RWPE2 (cell line): Measurements from ENCODE around the gene NKX1-2.
"Not testable (repeated sequence)": the region's sequence is repeated elsewhere in the genome, so short reads cannot be mapped to it uniquely, and the experiment has no call there.

Experiments
- ATAC-seq: fragments of 200-7000 bp; cut with Tn5 transposase; 3 replicates; pipeline ENCODE4 v1.9.1; 2021; ENCODE audit warnings: low read depth
- DNase-seq: peaks from one replicate; pipeline ENCODE4 v3.0.0-alpha.2; 2020; ENCODE audit warnings: low spot score
- H3K27ac ChIP-seq: fragments of 450-650 bp; 2 replicates; pipeline ENCODE4 v1.5.1; 2017; ENCODE audit warnings: mild to moderate bottlenecking; ENCODE audit not compliant: poor library complexity, severe bottlenecking
- H3K27me3 ChIP-seq: fragments of 250-450 bp; sonication (Bioruptor Pico); 2 replicates; pipeline ENCODE4 v1.5.1; 2021; ENCODE audit warnings: mild to moderate bottlenecking, moderate library complexity; ENCODE audit not compliant: insufficient read depth, poor library complexity, severe bottlenecking
- H3K36me3 ChIP-seq: fragments of 250-450 bp; sonication (Bioruptor Pico); 2 replicates; pipeline ENCODE4 v1.5.1; 2020; ENCODE audit warnings: low read depth, mild to moderate bottlenecking, moderate library complexity
- H3K4me1 ChIP-seq: fragments of 250-450 bp; sonication (Bioruptor Pico); 2 replicates; pipeline ENCODE4 v1.5.1; 2021; ENCODE audit warnings: mild to moderate bottlenecking, moderate library complexity; ENCODE audit not compliant: insufficient read depth, poor library complexity, severe bottlenecking
- H3K4me3 ChIP-seq: fragments of 250-450 bp; sonication (Bioruptor Pico); 2 replicates; pipeline ENCODE4 v1.5.1; 2021; ENCODE audit warnings: mild to moderate bottlenecking, moderate library complexity; ENCODE audit not compliant: severe bottlenecking
- H3K9me3 ChIP-seq: fragments of 250-450 bp; sonication (Bioruptor Pico); 2 replicates; pipeline ENCODE4 v1.5.1; 2021; ENCODE audit warnings: mild to moderate bottlenecking, moderate library complexity; ENCODE audit not compliant: severe bottlenecking
- TF ChIP-seq, protein P1 (sequence below): fragments of 450-650 bp; IDR thresholded peaks from one replicate; pipeline ENCODE4 v1.5.1; 2017; ENCODE audit warnings: mild to moderate bottlenecking, moderate library complexity; ENCODE audit not compliant: poor library complexity, severe bottlenecking

NKX1-2 gene

DNA sequence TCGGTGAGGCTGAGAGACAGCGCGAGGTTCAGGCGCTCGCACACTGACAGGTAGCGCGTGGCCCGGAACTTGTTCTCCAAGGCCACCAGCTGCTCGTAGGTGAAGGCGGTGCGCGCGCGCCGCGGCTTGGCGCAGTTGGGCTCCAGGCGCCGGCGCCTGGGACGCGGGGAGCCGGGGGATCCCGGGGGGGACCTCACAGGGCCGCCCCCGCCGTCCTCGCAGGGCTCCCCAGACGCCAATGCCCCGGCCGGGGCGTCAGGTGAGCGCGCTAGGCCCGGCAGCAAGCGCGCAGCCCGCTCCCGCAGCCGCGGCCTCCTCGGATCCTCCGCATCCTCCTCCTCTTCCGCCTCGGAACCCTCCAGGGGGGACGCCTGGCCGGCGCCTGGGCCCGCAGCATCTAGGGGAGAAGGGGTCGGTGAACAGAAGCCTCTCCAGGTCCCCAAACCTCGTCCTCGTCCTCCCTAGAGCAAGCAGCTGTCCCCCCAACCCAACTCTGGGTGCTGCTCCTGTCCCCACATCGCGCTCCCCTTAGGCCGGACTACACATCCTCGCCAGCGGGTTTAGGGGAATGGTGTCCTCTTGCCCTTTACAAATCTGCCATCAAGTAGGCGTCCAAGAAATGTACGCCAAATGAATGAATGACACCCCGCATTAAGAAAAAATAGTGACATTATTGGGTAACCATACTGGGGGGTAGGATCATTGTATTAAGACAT lies 1.9 kb downstream of the NKX1-2 start:
- Histone ChIP-seq H3K27ac (no peak overlapping the region), H3K4me3 (no peak overlapping the region), H3K36me3 (no peaks in the 10 kb centered on the region), H3K27me3 (peaks cover 41% of the 10 kb centered on the region), H3K4me1 (peaks cover 3% of the 10 kb centered on the region), H3K9me3 (no peaks in the 10 kb centered on the region)
- DNase-seq (no peak), ATAC-seq (no peak)
- TF ChIP-seq, protein P1, sequence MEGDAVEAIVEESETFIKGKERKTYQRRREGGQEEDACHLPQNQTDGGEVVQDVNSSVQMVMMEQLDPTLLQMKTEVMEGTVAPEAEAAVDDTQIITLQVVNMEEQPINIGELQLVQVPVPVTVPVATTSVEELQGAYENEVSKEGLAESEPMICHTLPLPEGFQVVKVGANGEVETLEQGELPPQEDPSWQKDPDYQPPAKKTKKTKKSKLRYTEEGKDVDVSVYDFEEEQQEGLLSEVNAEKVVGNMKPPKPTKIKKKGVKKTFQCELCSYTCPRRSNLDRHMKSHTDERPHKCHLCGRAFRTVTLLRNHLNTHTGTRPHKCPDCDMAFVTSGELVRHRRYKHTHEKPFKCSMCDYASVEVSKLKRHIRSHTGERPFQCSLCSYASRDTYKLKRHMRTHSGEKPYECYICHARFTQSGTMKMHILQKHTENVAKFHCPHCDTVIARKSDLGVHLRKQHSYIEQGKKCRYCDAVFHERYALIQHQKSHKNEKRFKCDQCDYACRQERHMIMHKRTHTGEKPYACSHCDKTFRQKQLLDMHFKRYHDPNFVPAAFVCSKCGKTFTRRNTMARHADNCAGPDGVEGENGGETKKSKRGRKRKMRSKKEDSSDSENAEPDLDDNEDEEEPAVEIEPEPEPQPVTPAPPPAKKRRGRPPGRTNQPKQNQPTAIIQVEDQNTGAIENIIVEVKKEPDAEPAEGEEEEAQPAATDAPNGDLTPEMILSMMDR: no peak

DNA sequence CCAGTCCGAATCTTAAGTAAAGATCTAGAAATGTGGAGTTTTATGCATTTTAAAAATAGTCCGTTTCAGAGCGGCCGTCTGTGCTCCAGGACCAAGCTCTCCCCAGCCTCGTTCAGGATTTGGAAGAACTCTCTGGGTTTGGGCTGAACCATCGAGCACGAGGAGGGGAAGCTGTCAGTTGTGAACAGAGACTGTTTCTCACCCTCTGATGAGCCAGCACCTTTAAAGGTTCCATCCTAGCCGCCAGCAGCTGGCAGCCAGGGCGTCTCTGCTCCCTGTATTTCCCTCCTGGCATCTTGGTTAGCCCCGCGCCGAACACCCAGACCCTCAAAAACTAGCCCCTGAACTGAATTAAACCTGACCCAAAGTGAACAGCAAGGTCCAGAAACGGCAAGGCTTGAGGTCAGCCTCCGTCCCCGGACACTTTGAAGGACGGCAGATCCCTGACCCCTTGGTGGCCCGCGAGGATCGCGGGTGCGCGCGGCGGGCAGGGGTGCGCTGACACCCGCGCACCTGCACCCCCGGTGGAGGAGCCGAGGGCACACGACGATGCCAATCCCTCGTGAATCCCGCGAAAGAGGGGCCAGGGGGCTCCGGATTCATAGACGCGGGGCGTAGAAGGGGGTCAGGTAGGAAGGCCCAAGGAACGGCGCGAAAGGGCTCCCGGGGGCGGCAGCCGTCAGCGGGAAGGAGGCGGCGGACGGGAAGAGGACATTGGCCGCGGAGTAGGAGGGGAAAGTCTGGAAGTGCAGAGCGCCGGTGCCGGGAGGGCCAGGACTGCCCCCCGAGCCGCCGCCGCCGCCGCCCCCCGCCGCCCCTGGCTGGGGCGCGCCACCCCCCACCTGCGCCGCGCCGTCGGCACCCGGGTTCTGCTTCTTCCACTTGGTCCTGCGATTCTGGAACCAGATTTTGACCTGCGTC lies 2.7 kb downstream of the NKX1-2 start:
- H3K36me3 ChIP-seq: no peaks in the 10 kb centered on the region
- TF ChIP-seq, protein P1: no peak
- peaks cover 41% of the 10 kb centered on the region for H3K27me3 ChIP-seq
- H3K4me3 ChIP-seq: no peak overlapping the region
- DNase-seq: no peak
- H3K9me3 ChIP-seq: no peaks in the 10 kb centered on the region
- peaks cover 3% of the 10 kb centered on the region for H3K4me1 ChIP-seq
- H3K27ac ChIP-seq: no peak overlapping the region
- no peak for ATAC-seq

DNA sequence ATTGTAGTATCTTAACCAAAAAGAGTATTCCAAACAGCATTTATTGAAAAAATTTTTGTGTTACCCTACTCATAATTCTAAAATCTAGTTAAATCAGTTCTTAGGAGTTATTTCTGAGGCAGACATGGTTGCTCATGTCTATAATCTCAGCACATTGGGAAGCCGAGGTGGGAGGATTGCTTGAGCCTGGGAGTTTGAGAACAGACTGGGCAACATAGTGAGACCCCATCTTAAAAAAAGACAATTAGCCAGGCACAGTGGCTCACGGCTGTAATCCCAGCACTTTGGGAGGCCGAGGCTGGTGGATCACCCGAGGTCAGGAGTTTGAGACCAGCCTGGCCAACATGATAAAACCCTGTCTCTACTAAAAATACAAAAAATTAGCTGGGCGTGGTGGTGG lies 8.1 kb downstream of the NKX1-2 start:
- DNase-seq, H3K9me3 ChIP-seq, H3K4me1 ChIP-seq, H3K27me3 ChIP-seq, H3K36me3 ChIP-seq, H3K4me3 ChIP-seq, ATAC-seq, H3K27ac ChIP-seq: not testable (repeated sequence)

DNA sequence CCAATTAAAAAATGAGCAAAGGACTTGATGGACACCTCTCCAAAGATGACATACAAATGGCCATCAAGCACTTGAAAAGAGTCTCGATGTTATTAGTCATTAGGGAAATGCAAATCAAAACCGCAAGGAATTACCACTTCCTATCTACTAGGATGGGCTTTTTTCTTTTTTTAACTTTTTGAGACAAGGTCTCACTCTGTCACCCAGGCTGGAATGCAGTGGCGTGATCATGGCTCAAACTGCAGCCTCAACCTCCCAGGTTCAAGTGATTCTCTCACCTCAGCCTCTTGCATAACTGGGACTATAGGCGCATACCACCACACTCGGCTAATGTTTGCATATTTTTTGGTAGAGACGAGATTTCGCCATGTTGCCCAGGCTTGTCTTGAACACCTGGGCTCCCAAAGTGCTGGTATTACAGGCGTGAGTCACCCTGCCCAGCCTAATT lies 13.6 kb downstream of the NKX1-2 start:
- Histone ChIP-seq H3K36me3 (no peaks in the 10 kb centered on the region), H3K4me3 (no peak overlapping the region), H3K27ac (peak overlapping the region; percentile 87), H3K9me3 (no peaks in the 10 kb centered on the region), H3K4me1 (peaks cover 28% of the 10 kb centered on the region), H3K27me3 (no peaks in the 10 kb centered on the region)
- TF ChIP-seq, protein P1: no peak
- DNase-seq (peak; percentile 82), ATAC-seq (peak; percentile 85)

DNA sequence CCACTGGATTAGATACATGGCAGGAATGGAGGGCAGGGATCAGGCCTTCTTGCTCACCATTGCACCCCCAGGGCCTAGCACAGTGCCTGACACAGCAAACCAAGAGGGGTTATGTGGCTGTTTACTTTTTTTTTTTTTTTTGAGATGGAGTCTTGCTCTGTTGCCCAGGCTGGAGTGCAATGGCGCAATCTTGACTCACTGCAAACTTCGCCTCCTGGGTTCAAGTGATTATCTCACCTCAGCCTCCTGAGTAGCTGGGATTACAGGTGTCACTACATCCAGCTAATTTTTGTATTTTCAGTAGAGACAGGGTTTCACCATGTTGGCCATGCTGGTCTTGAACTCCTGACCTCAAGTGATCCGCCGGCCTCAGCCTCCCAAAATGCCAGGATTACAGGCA lies 14.2 kb downstream of the NKX1-2 start:
- not testable (repeated sequence) for H3K36me3 ChIP-seq, H3K4me3 ChIP-seq, H3K9me3 ChIP-seq, DNase-seq, ATAC-seq, H3K27me3 ChIP-seq
- peaks cover 28% of the 10 kb centered on the region for H3K4me1 ChIP-seq
- H3K27ac ChIP-seq: peak overlapping the region; percentile 87
